Esophagus muscularis mucosa (tissue), 4 donors: ENCODE measurements around the gene DNAJC15. TPM values are rescaled to one million over a fixed set of nuclear protein-coding genes. Genes with fewer than 3 reads are reported as not detected.

ENCODE experiments used
- DNase-seq: peaks from one replicate; pipeline ENCODE4 v3.0.0-alpha.2; 2017; ENCODE audit errors: extremely low spot score
- H3K27ac ChIP-seq, 4 donors: fragments of 200-600 bp; sonication (generic); replicated peaks in 1 of 4; 1 replicate in 3 of 4; 2 replicates in 1 of 4; pipeline ENCODE4 v1.5.1; 2016 to 2019; ENCODE audit warnings: mild to moderate bottlenecking in 1 of 4
- H3K27me3 ChIP-seq, 4 donors: fragments of 200-600 bp; sonication (generic); one replicate each; pipeline versions ENCODE4 v1.5.1 to v1.6.0; 2016 to 2019
- H3K36me3 ChIP-seq, 4 donors: fragments of 200-600 bp; sonication (generic); one replicate each; pipeline ENCODE4 v1.5.1; 2016 to 2019
- H3K4me1 ChIP-seq, 4 donors: fragments of 200-600 bp; sonication (generic); one replicate each; pipeline ENCODE4 v1.5.1; 2016 to 2019
- H3K4me3 ChIP-seq, 4 donors: fragments of 200-600 bp; sonication (generic); 1 replicate in 2 of 4; 2 replicates in 2 of 4; pipeline ENCODE4 v1.5.1; 2016 to 2019; ENCODE audit warnings: mild to moderate bottlenecking in 4 of 4, moderate library complexity in 1 of 4
- H3K9me3 ChIP-seq, 4 donors: fragments of 200-600 bp; sonication (generic); 1 replicate in 3 of 4; 2 replicates in 1 of 4; pipeline ENCODE4 v1.5.1; 2016 to 2019
- CTCF ChIP-seq, 3 experiments: fragments of 200-600 bp in 2 of 3; fragments of 450-650 bp in 1 of 3; sonication (generic) in 2 of 3; IDR thresholded peaks; one replicate each; pipeline ENCODE4 v1.5.1; 2017 to 2019; ENCODE audit warnings: antibody characterized with exemption in 3 of 3, mild to moderate bottlenecking in 2 of 3, moderate library complexity in 1 of 3
- EP300 ChIP-seq: sonication (generic); formaldehyde crosslinking; IDR thresholded peaks from one replicate; pipeline ENCODE4 v1.6.1; 2017; ENCODE audit warnings: antibody characterized with exemption
- POLR2A ChIP-seq: fragments of 450-650 bp; IDR thresholded peaks from one replicate; pipeline ENCODE4 v1.6.1; 2017; ENCODE audit warnings: antibody characterized with exemption, moderate library complexity, mild to moderate bottlenecking, low read depth
- POLR2AphosphoS5 ChIP-seq, 2 donors: sonication (generic); formaldehyde crosslinking; IDR thresholded peaks; one replicate each; pipeline ENCODE4 v1.6.1; 2017; ENCODE audit warnings: antibody characterized with exemption in 2 of 2
- WGBS: methylation state at CpG from one replicate; pipeline ENCODE4 v1.1.5; 2018; 5-methylcytosine and 5-hydroxymethylcytosine counted together
- intact Hi-C: fragments of 100-400 bp; cut with DNase I; formaldehyde crosslinking; loops from one replicate; pipeline ENCODE4 v1.15.1; 2023
- total RNA-seq, 4 donors: library from RNA; depleted of rRNA; stranded (reverse); fragments of >200 nt; gene quantifications; one replicate each; pipeline versions ENCODE4 v1.1.0 to v1.2.1, GENCODE V29; 2016

DNAJC15 gene
- total RNA-seq, 4 donors from 2014 or later = 13.3 to 19.8 (median 13.6) TPM

DNA sequence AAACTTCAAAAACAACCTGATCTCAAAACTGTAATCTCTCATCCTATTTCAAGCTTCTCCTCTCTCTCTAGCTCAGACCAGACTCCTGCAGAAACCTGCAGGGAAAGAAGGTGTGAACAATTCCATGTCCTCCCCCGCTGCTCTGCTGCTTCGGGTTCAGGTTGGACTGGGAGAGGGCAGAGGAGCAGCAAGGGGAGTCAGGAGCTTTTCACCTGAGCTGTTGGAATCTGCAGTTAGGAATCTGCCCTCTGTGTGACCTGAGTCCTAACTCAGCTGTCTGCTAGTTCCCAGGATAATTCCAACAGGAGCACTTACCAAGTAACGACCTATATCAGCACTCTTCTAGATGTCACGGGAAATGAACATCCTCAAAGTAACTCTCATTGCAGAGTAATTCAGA is 118.3 kb downstream of the DNAJC15 start:
- H3K27ac ChIP-seq = no peak overlapping the region
- intact Hi-C loops = no loop called here
- no peak for DNase-seq
- no peaks in the 10 kb centered on the region for H3K36me3 ChIP-seq
- H3K27me3 ChIP-seq = no peaks in the 10 kb centered on the region
- no peaks in the 10 kb centered on the region for H3K4me1 ChIP-seq
- no peaks in the 10 kb centered on the region for H3K9me3 ChIP-seq
- H3K4me3 ChIP-seq = no peak overlapping the region
- WGBS = 98% methylated on average over 4 of the region's 4 CpGs
- no peak for TF ChIP-seq CTCF (IDR thresholded peaks at IDR 0.05)
- no peak for TF ChIP-seq EP300
- TF ChIP-seq POLR2AphosphoS5 (IDR thresholded peaks at IDR 0.05) = no peak
- TF ChIP-seq POLR2A = no peak

DNA sequence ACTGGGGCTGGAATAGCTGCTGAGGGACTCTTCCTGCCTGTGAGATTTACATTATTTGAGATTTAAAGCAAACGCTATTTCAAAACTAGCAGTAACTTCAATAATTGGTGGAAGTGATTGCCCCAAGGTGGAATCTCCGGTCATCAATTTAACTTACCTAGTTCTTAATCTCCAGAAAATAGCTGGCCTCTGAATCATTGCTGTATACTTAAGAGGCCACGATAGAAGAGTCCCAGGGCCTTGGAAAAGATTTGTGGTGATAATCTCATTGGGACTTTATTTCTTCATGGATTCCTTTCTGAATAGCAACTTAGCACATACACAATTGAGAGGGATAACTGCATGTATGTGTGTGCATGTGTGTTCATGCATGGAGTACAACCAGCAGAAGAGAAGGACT is 120.2 kb downstream of the DNAJC15 start:
- WGBS = 64% methylated on average over 3 of the region's 3 CpGs
- H3K27me3 ChIP-seq = no peaks in the 10 kb centered on the region
- H3K4me1 ChIP-seq = no peaks in the 10 kb centered on the region
- H3K4me3 ChIP-seq = no peak overlapping the region
- H3K9me3 ChIP-seq = no peaks in the 10 kb centered on the region
- DNase-seq = no peak
- H3K36me3 ChIP-seq = no peaks in the 10 kb centered on the region
- intact Hi-C loops = no loop called here
- H3K27ac ChIP-seq = no peak overlapping the region
- TF ChIP-seq EP300 (no peak), CTCF (IDR thresholded peaks at IDR 0.05) (no peak), POLR2AphosphoS5 (IDR thresholded peaks at IDR 0.05) (no peak), POLR2A (no peak)

DNA sequence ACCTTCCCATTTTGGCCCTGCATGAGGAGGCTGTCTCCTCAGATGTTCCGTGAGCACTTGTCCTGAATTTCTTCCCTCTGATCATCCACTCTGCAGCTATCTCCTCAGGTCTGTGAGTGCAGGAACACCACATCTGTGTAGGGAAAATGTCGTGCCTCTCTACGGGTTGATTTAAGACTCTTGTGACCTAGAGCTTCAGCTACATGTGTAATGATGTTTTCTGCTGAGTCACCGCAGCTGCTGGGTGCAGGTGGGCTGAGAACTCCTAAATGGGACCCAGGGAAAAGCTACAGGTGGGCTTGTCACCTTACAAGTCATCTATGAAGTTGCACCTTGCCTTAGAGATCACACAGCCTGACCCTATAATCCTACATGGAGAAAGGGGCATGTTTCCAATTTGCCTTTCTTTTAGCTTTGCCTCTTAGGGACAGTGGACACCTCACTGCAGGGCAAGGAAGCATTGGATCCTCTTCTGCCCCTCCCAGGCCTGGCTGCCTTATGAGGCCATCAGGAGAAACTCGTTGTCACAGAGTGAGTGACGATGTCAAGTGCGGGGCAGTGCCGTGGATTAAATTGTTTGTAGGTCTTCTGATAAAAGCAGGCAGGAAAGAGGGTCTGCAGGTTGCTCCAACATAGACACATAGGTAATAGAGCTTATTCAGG is 122.3 kb downstream of the DNAJC15 start:
- Histone ChIP-seq H3K9me3 (no peaks in the 10 kb centered on the region), H3K27ac (no peak overlapping the region), H3K4me3 (no peak overlapping the region), H3K36me3 (no peaks in the 10 kb centered on the region), H3K27me3 (no peaks in the 10 kb centered on the region), H3K4me1 (no peaks in the 10 kb centered on the region)
- intact Hi-C loops = no loop called here
- TF ChIP-seq EP300 (no peak), POLR2A (no peak), CTCF (IDR thresholded peaks at IDR 0.05) (no peak), POLR2AphosphoS5 (IDR thresholded peaks at IDR 0.05) (no peak)
- no peak for DNase-seq
- WGBS = 84% methylated on average over 8 of the region's 8 CpGs

GRCh38 chr13:43146400-43146799 is 123.0 kb downstream of the DNAJC15 start:
- H3K4me1 ChIP-seq = no peaks in the 10 kb centered on the region
- no peak overlapping the region for H3K4me3 ChIP-seq
- no peaks in the 10 kb centered on the region for H3K27me3 ChIP-seq
- no peak for TF ChIP-seq POLR2AphosphoS5 (IDR thresholded peaks at IDR 0.05)
- no peak for TF ChIP-seq EP300
- no peak for TF ChIP-seq POLR2A
- TF ChIP-seq CTCF (IDR thresholded peaks at IDR 0.05) = no peak
- WGBS = 55% methylated on average over 3 of the region's 3 CpGs
- no peaks in the 10 kb centered on the region for H3K9me3 ChIP-seq
- no peak for DNase-seq
- no peak overlapping the region for H3K27ac ChIP-seq
- intact Hi-C loops = no loop called here
- no peaks in the 10 kb centered on the region for H3K36me3 ChIP-seq
